Right ventricle myocardium superior (tissue), 1 donor: ENCODE results near the gene TPT1. TPM values are rescaled to one million over a fixed set of nuclear protein-coding genes. Genes with fewer than 3 reads are reported as not detected.
"Not testable (repeated sequence)": the region's sequence is repeated elsewhere in the genome, so short reads cannot be mapped to it uniquely, and the experiment has no call there.

Experiments
- ATAC-seq: fragments of 200-7000 bp; cut with Tn5 transposase; one replicate; pipeline ENCODE4 v1.9.1; 2020; ENCODE audit warnings: mild to moderate bottlenecking; ENCODE audit not compliant: poor library complexity
- DNase-seq: peaks from one replicate; pipeline ENCODE4 v3.0.0-alpha.2; 2020
- intact Hi-C: fragments of 100-400 bp; cut with DNase I; formaldehyde crosslinking; loops from one replicate; pipeline ENCODE4 v1.11.2; 2022
- long read RNA-seq: library from polyadenylated mRNA; unstranded; transcript quantifications from one replicate; pipeline ENCODE4 v2.0.0, GENCODE V29; 2021
- total RNA-seq: library from RNA; stranded (reverse); fragmentation: NEBNext Ultra II Directional; extraction: Animal tissue kit (Norgen Biotek cat#: 25700); gene quantifications from one replicate; pipeline ENCODE4 v1.2.1, GENCODE V29; 2021
- donor health status: DM: no; HTN: yes; CAD: no; lungs with severe emphysema.

The TPT1 gene
- 4,220 TPM for total RNA-seq
- long read RNA-seq, full-length matches to known transcripts = 1,634 of 1,660 reads
- long read RNA-seq, partial matches to known transcripts = 7 of 1,660 reads
- long read RNA-seq, other reads (novel, unspliced or antisense) = 19 of 1,660 reads

- intact Hi-C loops = no loop called here
- DNase-seq (peak; percentile 99), ATAC-seq (peak; percentile 93)
Observed at GRCh38 chr13:45341034-45341798, at the start of gene TPT1. TPT1 (minus strand) TSS chr13:45341183; CDS start chr13:45341069, 114 bp downstream.

GRCh38 chr13:45390348-45390747 lies 49.4 kb upstream of the TPT1 start:
- DNase-seq, intact Hi-C loops, ATAC-seq: not testable (repeated sequence)

- ATAC-seq = no peak
- DNase-seq = no peak
- intact Hi-C loops = no loop called here
Observed at GRCh38 chr13:45388664-45389063, 47.7 kb upstream of the TPT1 start.

- ATAC-seq, DNase-seq, intact Hi-C loops: not testable (repeated sequence)
Observed at GRCh38 chr13:45386892-45387575, 46.1 kb upstream of the TPT1 start.

GRCh38 chr13:45385907-45386553 lies 45.0 kb upstream of the TPT1 start:
- intact Hi-C loops = no loop called here
- DNase-seq = no peak
- ATAC-seq = peak; percentile 67

- DNase-seq (no peak), ATAC-seq (peak; percentile 59)
- intact Hi-C loops = no loop called here
Observed at GRCh38 chr13:45385320-45385719, 44.3 kb upstream of the TPT1 start.

- intact Hi-C loops = no loop called here
- no peak for DNase-seq
- no peak for ATAC-seq
Observed at GRCh38 chr13:45384474-45385174, 43.6 kb upstream of the TPT1 start.

GRCh38 chr13:45382739-45383138 lies 41.8 kb upstream of the TPT1 start:
- intact Hi-C loops, ATAC-seq, DNase-seq: not testable (repeated sequence)

GRCh38 chr13:45381196-45381595 lies 40.2 kb upstream of the TPT1 start:
- intact Hi-C loops = no loop called here
- DNase-seq (no peak), ATAC-seq (no peak)

- DNase-seq, intact Hi-C loops, ATAC-seq: not testable (repeated sequence)
Observed at GRCh38 chr13:45380708-45381107, 39.7 kb upstream of the TPT1 start.

GRCh38 chr13:45379516-45379915 lies 38.5 kb upstream of the TPT1 start:
- intact Hi-C loops, ATAC-seq: not testable (repeated sequence)

GRCh38 chr13:45378786-45379185 lies 37.8 kb upstream of the TPT1 start:
- DNase-seq, ATAC-seq, intact Hi-C loops: not testable (repeated sequence)

More at GRCh38 chr13:45379516-45379915, 38.5 kb upstream of the TPT1 start:
- not testable (repeated sequence) for DNase-seq

- ATAC-seq, intact Hi-C loops, DNase-seq: not testable (repeated sequence)
Observed at GRCh38 chr13:45377314-45377713, 36.3 kb upstream of the TPT1 start.

- DNase-seq, ATAC-seq, intact Hi-C loops: not testable (repeated sequence)
Observed at GRCh38 chr13:45376651-45377050, 35.7 kb upstream of the TPT1 start.

- DNase-seq (no peak), ATAC-seq (no peak)
- intact Hi-C loops = no loop called here
Observed at GRCh38 chr13:45374917-45375316, 33.9 kb upstream of the TPT1 start.

GRCh38 chr13:45373162-45373547 lies 32.2 kb upstream of the TPT1 start:
- DNase-seq (no peak), ATAC-seq (no peak)
- intact Hi-C loops = no loop called here

- ATAC-seq (no peak), DNase-seq (no peak)
- intact Hi-C loops = no loop called here
Observed at GRCh38 chr13:45372189-45373161, 31.5 kb upstream of the TPT1 start.
